ENCODE data around the gene CNTD1.
A peak's percentile ranks its signal among the peaks of the same experiment; 100 is the strongest.

CNTD1 gene

GRCh38 chr17:42803074-42803883, 4.6 kb downstream of the CNTD1 start:
- no peak for DNase-seq (ENCODE audit: low spot score)
- FAIRE-seq: no peak

GRCh38 chr17:42804918-42805367, 6.3 kb downstream of the CNTD1 start:
- FAIRE-seq (no peak), DNase-seq (ENCODE audit: low spot score) (no peak)

GRCh38 chr17:42806249-42806648, 7.6 kb downstream of the CNTD1 start:
- DNase-seq (ENCODE audit: low spot score) (no peak), FAIRE-seq (no peak)

- FAIRE-seq (no peak), DNase-seq (ENCODE audit: low spot score) (no peak)
Measured at GRCh38 chr17:42809250-42809649, 10.6 kb downstream of the CNTD1 start.

- FAIRE-seq (no peak), DNase-seq (ENCODE audit: low spot score) (no peak)
Measured at GRCh38 chr17:42814633-42815399, 16.2 kb downstream of the CNTD1 start.

- peak; percentile 50 for DNase-seq (ENCODE audit: low spot score)
- no peak for FAIRE-seq
Measured at GRCh38 chr17:42817866-42818265, 19.2 kb downstream of the CNTD1 start.

- FAIRE-seq (no peak), DNase-seq (ENCODE audit: low spot score) (no peak)
Measured at GRCh38 chr17:42818379-42818778, 19.7 kb downstream of the CNTD1 start.

GRCh38 chr17:42819939-42820535, 21.4 kb downstream of the CNTD1 start:
- DNase-seq (ENCODE audit: low spot score): peak; percentile 35
- FAIRE-seq: no peak

- no peak for DNase-seq (ENCODE audit: low spot score)
- FAIRE-seq: no peak
Measured at GRCh38 chr17:42821176-42821575, 22.5 kb downstream of the CNTD1 start.

- no peak for FAIRE-seq
- DNase-seq (ENCODE audit: low spot score): no peak
Measured at GRCh38 chr17:42827472-42827871, 28.8 kb downstream of the CNTD1 start.

- FAIRE-seq: no peak
Measured at GRCh38 chr17:42830971-42831370, 32.3 kb downstream of the CNTD1 start.

GRCh38 chr17:42832213-42832933, 33.7 kb downstream of the CNTD1 start:
- no peak for DNase-seq (ENCODE audit: low spot score)
- FAIRE-seq: no peak

More at GRCh38 chr17:42830971-42831370, 32.3 kb downstream of the CNTD1 start:
- DNase-seq (ENCODE audit: low spot score): no peak

- DNase-seq (ENCODE audit: low spot score) (peak; percentile 71), FAIRE-seq (no peak)
Measured at GRCh38 chr17:42832934-42833766, 34.5 kb downstream of the CNTD1 start, which contains the start of gene PSME3. PSME3 (plus strand) TSS chr17:42833397; CDS start chr17:42833632, 235 bp downstream.

- no peak for DNase-seq (ENCODE audit: low spot score)
- FAIRE-seq: no peak
Measured at GRCh38 chr17:42833767-42834422, 35.2 kb downstream of the CNTD1 start.

GRCh38 chr17:42835732-42836131, 37.1 kb downstream of the CNTD1 start:
- no peak for DNase-seq (ENCODE audit: low spot score)
- no peak for FAIRE-seq

- DNase-seq (ENCODE audit: low spot score) (no peak), FAIRE-seq (no peak)
Measured at GRCh38 chr17:42841975-42842685, 43.5 kb downstream of the CNTD1 start.

- FAIRE-seq (no peak), DNase-seq (ENCODE audit: low spot score) (peak; percentile 41)
Measured at GRCh38 chr17:42843358-42843934, 44.8 kb downstream of the CNTD1 start.

- FAIRE-seq: no peak
- no peak for DNase-seq (ENCODE audit: low spot score)
Measured at GRCh38 chr17:42844271-42844670, 45.6 kb downstream of the CNTD1 start, which contains the start of gene AOC2. AOC2 (plus strand) TSS chr17:42844580; CDS start chr17:42844627, 47 bp downstream.

Measured in RCC 7860 (cell line).